ENCODE data around the gene RPS8.
"Not testable (repeated sequence)": the region's sequence is repeated elsewhere in the genome, so short reads cannot be mapped to it uniquely, and the experiment has no call there.

RPS8 gene

DNA sequence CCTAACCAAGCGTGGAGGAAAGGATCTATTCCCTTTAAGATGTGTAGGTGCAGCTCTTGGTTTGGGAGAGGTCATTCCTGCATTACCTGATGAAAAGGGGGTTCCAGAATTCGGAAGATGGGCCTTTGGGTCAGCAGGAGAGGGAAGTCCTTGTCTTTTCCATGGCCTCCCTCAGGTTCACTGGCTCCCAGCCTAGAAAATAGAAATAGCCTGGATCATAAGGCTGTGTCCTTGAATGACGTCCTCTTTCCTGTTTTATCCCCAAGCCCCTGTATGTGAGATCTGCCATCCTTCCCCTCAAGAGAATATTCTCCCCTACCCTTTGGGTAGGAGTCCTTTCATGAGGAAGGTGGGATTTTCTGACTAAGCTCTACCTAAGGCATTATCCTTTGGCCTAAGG is 14.5 kb upstream of the RPS8 start:
- CTCF ChIA-PET = interaction anchor here (1.3 to 3.6 kb wide), 2 partner anchors 24 to 28 kb away, joined by 3 to 18 read pairs; partner anchors contain the start of gene RNU5D-1

DNA sequence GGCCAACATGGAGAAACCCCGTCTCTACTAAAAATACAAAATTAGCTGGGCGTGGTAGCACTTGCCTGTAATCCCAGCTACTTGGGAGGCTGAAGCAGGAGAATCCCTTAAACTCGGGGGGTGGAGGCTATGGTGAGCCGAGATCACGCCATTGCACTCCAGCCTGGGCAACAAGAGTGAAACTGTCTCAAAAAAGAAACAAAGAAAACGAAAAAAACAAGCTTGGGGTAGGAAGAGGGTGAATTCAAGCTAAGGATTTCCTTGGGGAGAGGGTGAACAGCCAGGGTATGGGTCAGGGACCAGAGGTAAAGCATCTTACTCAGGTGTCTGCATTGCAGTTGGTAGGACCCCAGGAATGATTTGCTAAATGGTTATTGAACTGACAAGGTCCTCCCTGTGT is 8.9 kb upstream of the RPS8 start:
- ChIA-PET CTCF (interaction anchor here (0.9 to 1.4 kb wide), 2 partner anchors 26 to 37 kb away, joined by 3 read pairs; no protein-coding TSS in a partner anchor), POLR2A (interaction anchor here (0.6 to 2.4 kb wide), 4 partner anchors 9 to 53 kb away, joined by 3 to 12 read pairs (median 4); partner anchors contain the start of genes BTBD19 and RPS8)
- DNase-seq (ENCODE audit: low read depth, low spot score); H3K4me3 ChIP-seq (ENCODE audit: low read depth, low read length): not testable (repeated sequence)

More for the DNA sequence above, 14.5 kb upstream of the RPS8 start:
- no peak for DNase-seq (ENCODE audit: low read depth, low spot score)
- POLR2A ChIA-PET = interaction anchor here (3.0 kb wide), 1 partner anchor 15 kb away, joined by 10 read pairs; the partner anchor contains the start of gene RPS8
- no peak overlapping the region for H3K4me3 ChIP-seq (ENCODE audit: low read depth, low read length)
- TF ChIP-seq, protein P1, sequence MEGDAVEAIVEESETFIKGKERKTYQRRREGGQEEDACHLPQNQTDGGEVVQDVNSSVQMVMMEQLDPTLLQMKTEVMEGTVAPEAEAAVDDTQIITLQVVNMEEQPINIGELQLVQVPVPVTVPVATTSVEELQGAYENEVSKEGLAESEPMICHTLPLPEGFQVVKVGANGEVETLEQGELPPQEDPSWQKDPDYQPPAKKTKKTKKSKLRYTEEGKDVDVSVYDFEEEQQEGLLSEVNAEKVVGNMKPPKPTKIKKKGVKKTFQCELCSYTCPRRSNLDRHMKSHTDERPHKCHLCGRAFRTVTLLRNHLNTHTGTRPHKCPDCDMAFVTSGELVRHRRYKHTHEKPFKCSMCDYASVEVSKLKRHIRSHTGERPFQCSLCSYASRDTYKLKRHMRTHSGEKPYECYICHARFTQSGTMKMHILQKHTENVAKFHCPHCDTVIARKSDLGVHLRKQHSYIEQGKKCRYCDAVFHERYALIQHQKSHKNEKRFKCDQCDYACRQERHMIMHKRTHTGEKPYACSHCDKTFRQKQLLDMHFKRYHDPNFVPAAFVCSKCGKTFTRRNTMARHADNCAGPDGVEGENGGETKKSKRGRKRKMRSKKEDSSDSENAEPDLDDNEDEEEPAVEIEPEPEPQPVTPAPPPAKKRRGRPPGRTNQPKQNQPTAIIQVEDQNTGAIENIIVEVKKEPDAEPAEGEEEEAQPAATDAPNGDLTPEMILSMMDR (IDR thresholded peaks at IDR 0.05; ENCODE audit: insufficient read depth, low read length, missing control alignments) = no peak

DNA sequence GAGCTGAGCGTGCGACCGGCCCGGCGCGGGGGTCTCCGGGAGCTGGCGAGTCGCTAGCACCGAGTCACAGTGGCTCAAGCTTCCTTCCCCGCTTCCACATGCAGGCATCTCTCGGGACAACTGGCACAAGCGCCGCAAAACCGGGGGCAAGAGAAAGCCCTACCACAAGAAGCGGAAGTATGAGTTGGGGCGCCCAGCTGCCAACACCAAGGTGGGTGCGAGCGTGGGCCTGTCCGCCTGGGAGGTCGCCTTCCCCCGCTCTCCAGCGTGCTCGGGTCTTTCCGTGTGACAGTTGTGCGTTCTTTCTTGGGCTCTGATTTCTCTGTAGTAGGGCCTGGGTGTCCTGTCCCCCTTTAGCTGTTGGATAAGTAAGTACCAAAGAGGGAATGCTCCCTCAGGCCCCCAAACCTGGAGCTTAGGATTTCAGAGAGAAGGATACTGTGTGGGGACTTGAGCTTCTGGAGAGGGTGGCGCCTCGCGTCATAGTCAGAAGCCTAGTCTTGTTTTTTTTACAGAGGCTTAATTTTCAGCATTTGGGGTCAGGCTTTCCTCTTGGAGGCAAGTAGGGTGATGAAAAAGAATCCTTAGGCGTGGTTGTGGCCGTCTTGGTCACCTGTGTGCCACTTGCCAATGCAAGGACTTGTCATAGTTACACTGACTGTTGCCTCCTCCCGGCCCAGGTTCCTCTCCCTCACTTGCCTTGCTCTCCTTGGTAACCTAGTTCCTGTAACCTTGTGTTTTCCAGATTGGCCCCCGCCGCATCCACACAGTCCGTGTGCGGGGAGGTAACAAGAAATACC is 790 bp downstream of the RPS8 start:
- TF ChIP-seq, protein P1 (IDR thresholded peaks at IDR 0.05; ENCODE audit: insufficient read depth, low read length, missing control alignments) = no peak
- ChIA-PET POLR2A (interaction anchor here (0.7 to 4.2 kb wide), 21 partner anchors 8 to 235 kb away, joined by 3 to 36 read pairs (median 6); partner anchors contain the start of genes BTBD19, DYNLT4, EIF2B3 and HECTD3), CTCF (interaction anchor here (1.1 to 3.1 kb wide), 5 partner anchors 11 to 238 kb away, joined by 3 to 24 read pairs (median 6); partner anchors contain the start of genes BEST4, PLK3 and RNU5D-1)
- no peak for DNase-seq (ENCODE audit: low read depth, low spot score)
- peak overlapping the region; percentile 94 for H3K4me3 ChIP-seq (ENCODE audit: low read depth, low read length)

DNA sequence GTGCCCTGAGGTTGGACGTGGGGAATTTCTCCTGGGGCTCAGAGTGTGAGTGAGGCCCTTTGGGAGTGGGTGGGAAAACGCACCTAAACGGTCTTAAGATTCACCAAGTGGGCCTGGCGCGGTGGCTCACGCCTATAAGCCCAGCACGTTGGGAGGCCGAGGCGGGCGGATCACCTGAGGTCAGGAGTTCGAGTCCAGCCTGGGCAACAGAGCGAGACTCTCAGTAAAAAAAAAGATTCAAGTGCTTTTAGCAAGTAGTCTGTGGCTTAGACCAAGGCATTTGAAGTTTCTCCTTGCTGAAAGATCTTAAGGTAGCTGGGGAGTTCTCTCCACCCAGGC is 1.4 kb downstream of the RPS8 start:
- TF ChIP-seq, protein P1 (IDR thresholded peaks at IDR 0.05; ENCODE audit: insufficient read depth, low read length, missing control alignments) = no peak
- ChIA-PET CTCF (interaction anchor here (1.1 to 3.1 kb wide), 6 partner anchors 10 to 238 kb away, joined by 3 to 24 read pairs (median 4); partner anchors contain the start of genes BEST4, PLK3 and RNU5D-1), POLR2A (interaction anchor here (1.1 to 4.2 kb wide), 5 partner anchors 10 to 235 kb away, joined by 7 to 36 read pairs (median 13); partner anchors contain the start of genes HECTD3, PLK3, RNU5D-1 and UROD)
- peak overlapping the region; percentile 94 for H3K4me3 ChIP-seq (ENCODE audit: low read depth, low read length)
- DNase-seq (ENCODE audit: low read depth, low spot score) = no peak

DNA sequence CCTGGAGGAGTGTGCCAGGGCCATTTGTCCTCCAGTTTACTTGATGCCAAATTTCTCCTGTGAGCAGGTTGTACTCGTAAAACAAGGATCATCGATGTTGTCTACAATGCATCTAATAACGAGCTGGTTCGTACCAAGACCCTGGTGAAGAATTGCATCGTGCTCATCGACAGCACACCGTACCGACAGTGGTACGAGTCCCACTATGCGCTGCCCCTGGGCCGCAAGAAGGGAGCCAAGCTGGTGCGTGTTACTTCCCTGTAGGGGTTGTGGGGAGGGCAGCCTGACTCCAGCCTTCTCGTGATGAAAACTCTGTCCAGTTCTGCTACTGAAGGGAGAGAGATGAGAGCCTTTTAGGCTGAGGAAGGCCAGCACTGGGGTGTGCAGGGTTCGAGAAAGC is 2.2 kb downstream of the RPS8 start:
- DNase-seq (ENCODE audit: low read depth, low spot score) = no peak
- CTCF ChIA-PET = interaction anchor here (0.5 to 2.0 kb wide), 9 partner anchors 9 to 237 kb away, joined by 3 to 10 read pairs (median 3); partner anchors contain the start of genes BEST4 and RNU5D-1
- TF ChIP-seq, protein P1 (IDR thresholded peaks at IDR 0.05; ENCODE audit: insufficient read depth, low read length, missing control alignments) = no peak
- H3K4me3 ChIP-seq (ENCODE audit: low read depth, low read length) = peak overlapping the region; percentile 94
- POLR2A ChIA-PET = interaction anchor here (0.5 to 4.2 kb wide), 2 partner anchors 23 to 1122 kb away, joined by 4 to 36 read pairs; partner anchors contain the start of gene PLK3

DNA sequence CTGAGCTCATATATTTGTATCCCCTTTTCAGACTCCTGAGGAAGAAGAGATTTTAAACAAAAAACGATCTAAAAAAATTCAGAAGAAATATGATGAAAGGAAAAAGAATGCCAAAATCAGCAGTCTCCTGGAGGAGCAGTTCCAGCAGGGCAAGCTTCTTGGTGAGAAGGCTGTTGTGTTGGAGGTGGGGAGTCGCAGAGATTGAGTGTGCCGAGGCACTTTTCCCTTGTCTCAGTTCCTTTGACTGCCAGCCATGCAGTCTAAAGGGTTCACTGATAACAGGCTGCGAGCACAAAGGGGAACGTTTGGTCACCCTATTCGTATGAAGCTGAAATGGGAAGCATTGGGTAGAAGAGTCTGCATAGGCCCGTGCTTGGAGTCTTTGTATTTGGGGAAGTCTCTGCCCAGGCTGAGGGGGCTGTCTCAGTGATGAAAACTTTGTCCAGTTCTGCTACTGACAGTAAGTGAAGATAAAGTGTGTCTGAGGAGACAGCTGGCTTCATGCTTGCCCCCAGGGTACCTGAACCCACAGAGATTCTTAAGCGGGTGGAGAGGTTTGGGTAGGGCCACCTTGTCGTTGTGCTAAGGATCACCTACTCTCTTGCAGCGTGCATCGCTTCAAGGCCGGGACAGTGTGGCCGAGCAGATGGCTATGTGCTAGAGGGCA is 2.8 kb downstream of the RPS8 start:
- ChIA-PET POLR2A (interaction anchor here (0.5 to 4.2 kb wide), 2 partner anchors 22 to 1122 kb away, joined by 4 to 36 read pairs; partner anchors contain the start of gene PLK3), CTCF (interaction anchor here (0.5 to 2.0 kb wide), 9 partner anchors 8 to 236 kb away, joined by 3 to 10 read pairs (median 3); partner anchors contain the start of genes BEST4 and RNU5D-1)
- H3K4me3 ChIP-seq (ENCODE audit: low read depth, low read length) = peak overlapping the region; percentile 34; the same call in 1 of the 2 replicates
- TF ChIP-seq, protein P1 (IDR thresholded peaks at IDR 0.05; ENCODE audit: insufficient read depth, low read length, missing control alignments) = no peak
- no peak for DNase-seq (ENCODE audit: low read depth, low spot score)

Measured in AG04449 (cell line).